Bronchial epithelial cell (primary cell): ENCODE measurements around the gene NUP50. TPM values are rescaled to one million over a fixed set of nuclear protein-coding genes. Genes with fewer than 3 reads are reported as not detected.

Experiments
- DNase-seq: peaks from one replicate; pipeline ENCODE4 v3.0.0-alpha.2; 2010; ENCODE audit warnings: low read depth
- FAIRE-seq: peaks from 2 replicates; lab custom pipeline; 2011; peaks lifted over from hg19 to GRCh38; lab: Jason Lieb, UNC
- H3K27me3 ChIP-seq: 2 replicates; pipeline ENCODE4 v1.5.1; 2011; ENCODE audit warnings: low read length; ENCODE audit not compliant: control insufficient read depth, insufficient read depth
- H3K36me3 ChIP-seq: 2 replicates; pipeline ENCODE4 v1.5.1; 2011; ENCODE audit warnings: low read length; ENCODE audit not compliant: control insufficient read depth, insufficient read depth
- H3K4me3 ChIP-seq: 2 replicates; pipeline ENCODE4 v1.5.1; 2011; ENCODE audit warnings: mild to moderate bottlenecking, low read depth, low read length, control low read depth
- total RNA-seq: library from RNA; depleted of rRNA; stranded (reverse); fragments of >200 nt; gene quantifications from 2 replicates; pipeline ENCODE4 v1.2.1, GENCODE V29; 2014
- TF ChIP-seq, protein P1 (sequence below): IDR thresholded peaks from 2 replicates; pipeline ENCODE4 v1.5.1; 2011; ENCODE audit warnings: mild to moderate bottlenecking, moderate library complexity, low read length, control low read depth, inconsistent platforms; ENCODE audit not compliant: insufficient read depth, severe bottlenecking

The NUP50 gene
- total RNA-seq, 1 donor from 2014 or later = 74.2 TPM

DNA sequence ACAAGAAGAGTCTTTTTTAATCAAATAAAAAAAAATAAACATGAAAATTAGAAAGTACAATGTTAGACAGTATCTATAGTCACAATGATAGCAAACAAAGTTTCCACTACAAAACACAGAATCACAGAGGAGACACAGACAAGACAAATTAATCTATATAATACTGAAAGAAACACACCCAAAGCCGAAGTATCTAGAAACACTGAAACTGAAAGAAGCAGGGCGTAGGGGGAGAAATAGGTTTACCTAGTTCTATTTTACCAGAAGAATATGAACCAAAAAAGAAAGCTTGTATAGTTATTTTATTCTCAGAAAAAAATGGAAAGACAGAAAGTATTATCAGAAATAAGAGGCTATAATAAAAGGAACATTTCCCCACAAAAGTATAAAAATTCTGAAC, 27.1 kb upstream of the NUP50 start:
- H3K4me3 ChIP-seq = no peak overlapping the region
- no peaks in the 10 kb centered on the region for H3K27me3 ChIP-seq
- TF ChIP-seq, protein P1, sequence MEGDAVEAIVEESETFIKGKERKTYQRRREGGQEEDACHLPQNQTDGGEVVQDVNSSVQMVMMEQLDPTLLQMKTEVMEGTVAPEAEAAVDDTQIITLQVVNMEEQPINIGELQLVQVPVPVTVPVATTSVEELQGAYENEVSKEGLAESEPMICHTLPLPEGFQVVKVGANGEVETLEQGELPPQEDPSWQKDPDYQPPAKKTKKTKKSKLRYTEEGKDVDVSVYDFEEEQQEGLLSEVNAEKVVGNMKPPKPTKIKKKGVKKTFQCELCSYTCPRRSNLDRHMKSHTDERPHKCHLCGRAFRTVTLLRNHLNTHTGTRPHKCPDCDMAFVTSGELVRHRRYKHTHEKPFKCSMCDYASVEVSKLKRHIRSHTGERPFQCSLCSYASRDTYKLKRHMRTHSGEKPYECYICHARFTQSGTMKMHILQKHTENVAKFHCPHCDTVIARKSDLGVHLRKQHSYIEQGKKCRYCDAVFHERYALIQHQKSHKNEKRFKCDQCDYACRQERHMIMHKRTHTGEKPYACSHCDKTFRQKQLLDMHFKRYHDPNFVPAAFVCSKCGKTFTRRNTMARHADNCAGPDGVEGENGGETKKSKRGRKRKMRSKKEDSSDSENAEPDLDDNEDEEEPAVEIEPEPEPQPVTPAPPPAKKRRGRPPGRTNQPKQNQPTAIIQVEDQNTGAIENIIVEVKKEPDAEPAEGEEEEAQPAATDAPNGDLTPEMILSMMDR = no peak
- DNase-seq (no peak), FAIRE-seq (no peak)
- peaks cover 4% of the 10 kb centered on the region for H3K36me3 ChIP-seq

DNA sequence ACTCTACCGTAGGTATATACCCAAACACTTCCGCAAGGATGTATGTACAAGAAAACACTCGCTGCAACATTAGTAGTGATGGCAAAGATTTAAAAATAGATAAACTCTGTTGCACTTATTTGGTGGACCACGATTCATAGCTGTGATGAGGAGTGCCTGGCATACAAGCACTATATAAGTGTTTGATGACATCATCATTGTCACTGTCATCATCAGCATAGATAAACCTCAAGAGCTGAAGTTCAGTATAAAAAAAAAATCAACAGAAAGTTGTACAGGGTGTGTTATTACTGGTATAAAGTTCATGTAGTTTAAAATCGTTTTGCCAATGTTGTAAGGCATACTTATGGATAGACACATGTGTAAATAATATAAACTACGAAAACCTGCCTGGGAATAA, 24.0 kb upstream of the NUP50 start:
- DNase-seq (no peak), FAIRE-seq (no peak)
- Histone ChIP-seq H3K4me3 (no peak overlapping the region), H3K36me3 (no peaks in the 10 kb centered on the region), H3K27me3 (no peaks in the 10 kb centered on the region)
- TF ChIP-seq, protein P1 = no peak

DNA sequence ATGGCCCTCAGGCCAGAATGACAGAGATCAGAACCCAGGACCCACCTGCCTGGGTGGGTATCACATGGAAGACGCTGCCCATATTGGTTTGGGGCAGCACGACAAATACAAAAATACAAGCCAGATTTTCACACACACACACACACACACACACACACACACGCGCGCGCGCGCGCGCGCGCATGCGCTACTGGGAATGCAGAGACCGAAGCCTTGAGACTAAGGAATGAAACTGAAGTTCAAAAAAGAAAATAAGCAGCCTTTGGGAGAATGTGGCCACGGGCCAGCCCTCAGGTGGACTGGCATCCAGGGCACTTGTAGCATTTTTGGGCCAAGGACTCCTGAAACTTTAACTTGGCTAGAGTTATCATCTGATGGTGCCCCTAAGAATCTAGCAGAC, 21.3 kb upstream of the NUP50 start:
- DNase-seq (no peak), FAIRE-seq (no peak)
- no peaks in the 10 kb centered on the region for H3K27me3 ChIP-seq
- no peak overlapping the region for H3K4me3 ChIP-seq
- H3K36me3 ChIP-seq = no peaks in the 10 kb centered on the region
- TF ChIP-seq, protein P1 = no peak

DNA sequence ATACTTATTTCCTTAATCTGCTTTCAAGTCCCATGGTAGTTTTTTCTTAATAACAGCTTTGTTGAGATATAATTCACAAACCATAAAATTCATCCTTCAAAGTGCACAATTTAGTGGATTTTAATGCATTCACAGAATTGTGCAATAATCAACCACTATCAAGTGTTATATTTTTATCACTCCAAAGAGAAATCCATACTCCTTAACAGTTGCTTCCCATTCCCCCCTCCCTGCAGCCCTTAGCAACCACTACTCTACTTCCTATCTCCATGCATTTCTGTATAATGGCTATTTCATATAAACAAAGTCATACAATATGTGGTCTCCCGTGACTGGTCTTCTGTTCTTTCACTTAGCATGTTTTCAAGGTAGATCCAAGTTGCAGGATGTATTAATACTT, 18.8 kb upstream of the NUP50 start:
- no peaks in the 10 kb centered on the region for H3K27me3 ChIP-seq
- H3K36me3 ChIP-seq = no peaks in the 10 kb centered on the region
- H3K4me3 ChIP-seq = no peak overlapping the region
- TF ChIP-seq, protein P1 = no peak
- no peak for DNase-seq
- FAIRE-seq = no peak

DNA sequence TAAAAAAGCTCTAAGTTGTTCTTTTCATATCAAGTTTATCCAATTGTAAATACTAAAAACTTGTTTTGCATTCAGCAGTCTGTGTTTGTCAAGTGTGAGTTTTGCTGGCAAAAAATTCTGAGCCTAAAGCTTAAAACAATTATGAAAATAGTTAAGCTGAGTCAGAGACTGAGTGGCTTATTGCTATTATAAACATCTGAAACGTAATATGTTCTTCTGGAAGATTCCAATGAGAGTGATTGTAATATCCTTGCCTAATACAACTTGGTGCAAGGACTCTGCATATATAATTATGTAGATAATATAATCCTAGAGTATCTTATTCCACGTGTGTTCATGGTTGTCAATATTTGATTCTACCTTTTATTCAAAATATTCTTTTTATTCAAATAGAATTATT, 14.1 kb upstream of the NUP50 start:
- Histone ChIP-seq H3K27me3 (no peaks in the 10 kb centered on the region), H3K36me3 (peaks cover 3% of the 10 kb centered on the region), H3K4me3 (no peak overlapping the region)
- TF ChIP-seq, protein P1 = no peak
- FAIRE-seq (no peak), DNase-seq (no peak)

DNA sequence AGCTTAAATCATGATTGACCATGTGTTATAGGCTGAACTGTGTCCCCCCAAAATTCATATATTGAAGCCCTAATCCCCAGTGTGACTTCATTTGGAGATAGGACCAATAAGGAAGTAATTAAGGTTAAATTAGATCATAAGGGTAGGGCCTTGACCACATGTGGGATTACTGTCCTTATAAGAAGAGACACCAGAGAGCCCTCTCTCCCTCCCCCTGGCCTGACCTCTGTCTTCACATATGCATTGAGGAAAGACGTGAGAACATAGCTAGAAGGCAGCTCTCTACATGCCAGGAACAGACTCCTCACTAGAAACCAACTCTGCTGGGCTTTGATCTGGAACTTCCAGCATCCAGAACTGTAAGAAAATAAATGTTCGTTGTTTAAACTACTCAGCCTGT, 13.6 kb upstream of the NUP50 start:
- FAIRE-seq (no peak), DNase-seq (no peak)
- TF ChIP-seq, protein P1 = no peak
- H3K36me3 ChIP-seq = peaks cover 3% of the 10 kb centered on the region
- H3K4me3 ChIP-seq = no peak overlapping the region
- H3K27me3 ChIP-seq = no peaks in the 10 kb centered on the region
